HCEC 1CT (cell line): ENCODE data around the gene TMCO4.

ENCODE experiments used
- DNase-seq: peaks from one replicate; pipeline ENCODE4 v3.0.0-alpha.2; 2017

The TMCO4 gene

GRCh38 chr1:19710825-19711611 lies 88.7 kb downstream of the TMCO4 start:
- no peak for DNase-seq

- DNase-seq, result no peak
Measured at GRCh38 chr1:19709260-19709793, 90.4 kb downstream of the TMCO4 start.

GRCh38 chr1:19708567-19709110 lies 91.1 kb downstream of the TMCO4 start:
- no peak for DNase-seq

- DNase-seq, result no peak
Measured at GRCh38 chr1:19706136-19706535, 93.6 kb downstream of the TMCO4 start.

GRCh38 chr1:19705464-19705863 lies 94.3 kb downstream of the TMCO4 start:
- no peak for DNase-seq

DNA sequence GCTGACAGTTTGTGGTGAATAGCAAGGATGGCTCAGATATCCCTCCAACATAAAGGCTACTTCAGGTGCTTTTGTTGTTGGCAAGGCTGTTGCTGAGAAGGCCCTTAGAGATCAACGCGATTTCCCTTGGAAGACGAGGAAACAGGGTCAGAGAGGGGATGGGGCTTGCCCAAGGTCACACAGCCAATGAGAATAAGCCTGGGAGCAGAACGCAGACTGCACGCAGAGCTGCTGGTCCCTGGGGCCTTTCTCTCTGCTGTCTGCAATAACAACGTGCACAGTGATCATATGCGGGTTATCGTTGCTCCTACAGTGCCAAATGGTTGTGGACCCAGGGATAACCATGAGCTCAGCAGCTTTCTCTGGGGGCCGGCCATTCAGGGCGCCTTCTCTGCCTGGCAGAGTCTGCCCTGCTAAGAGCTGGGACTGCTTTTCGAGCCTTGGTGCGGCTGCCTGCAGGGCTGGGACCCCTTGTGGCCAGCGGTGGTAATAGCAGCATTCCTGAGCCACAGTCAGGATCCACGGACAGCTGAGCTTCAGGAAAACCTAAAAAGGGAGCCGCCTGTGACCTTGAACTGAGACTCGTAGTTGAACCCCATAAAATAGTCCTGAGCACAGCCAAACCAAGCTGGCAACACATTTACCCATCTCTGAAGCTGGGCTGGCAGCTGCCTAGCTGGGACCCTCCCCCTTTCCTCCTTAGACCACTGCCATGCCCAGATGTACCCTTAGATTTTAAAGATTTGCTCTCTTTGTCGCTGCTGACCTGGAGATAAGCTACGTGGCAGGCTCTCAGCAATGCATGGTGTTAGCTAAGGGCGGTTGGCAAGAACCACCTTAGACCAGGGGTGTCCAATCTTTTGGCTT lies 95.2 kb downstream of the TMCO4 start:
- peak; percentile 68 for DNase-seq

DNA sequence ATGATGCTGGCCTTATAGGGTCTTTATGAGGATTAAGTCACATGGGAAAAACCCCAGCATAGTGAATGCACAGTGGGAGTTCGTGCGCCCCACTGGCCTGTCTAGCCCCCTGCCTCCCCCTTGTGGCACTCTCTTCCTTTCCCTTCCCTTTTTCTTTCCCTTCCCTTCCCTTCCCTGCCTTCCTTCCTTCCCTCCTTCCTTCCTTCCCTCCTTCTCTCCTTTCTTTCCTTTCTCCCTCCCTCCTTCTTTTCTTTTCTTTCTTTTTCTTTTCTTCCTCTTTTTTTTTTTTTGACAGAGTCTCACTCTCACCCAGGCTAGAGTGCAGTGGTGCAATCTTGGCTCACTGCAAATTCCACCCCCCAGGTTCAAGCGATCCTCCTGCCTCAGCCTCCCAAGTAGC lies 96.4 kb downstream of the TMCO4 start:
- no peak for DNase-seq

DNA sequence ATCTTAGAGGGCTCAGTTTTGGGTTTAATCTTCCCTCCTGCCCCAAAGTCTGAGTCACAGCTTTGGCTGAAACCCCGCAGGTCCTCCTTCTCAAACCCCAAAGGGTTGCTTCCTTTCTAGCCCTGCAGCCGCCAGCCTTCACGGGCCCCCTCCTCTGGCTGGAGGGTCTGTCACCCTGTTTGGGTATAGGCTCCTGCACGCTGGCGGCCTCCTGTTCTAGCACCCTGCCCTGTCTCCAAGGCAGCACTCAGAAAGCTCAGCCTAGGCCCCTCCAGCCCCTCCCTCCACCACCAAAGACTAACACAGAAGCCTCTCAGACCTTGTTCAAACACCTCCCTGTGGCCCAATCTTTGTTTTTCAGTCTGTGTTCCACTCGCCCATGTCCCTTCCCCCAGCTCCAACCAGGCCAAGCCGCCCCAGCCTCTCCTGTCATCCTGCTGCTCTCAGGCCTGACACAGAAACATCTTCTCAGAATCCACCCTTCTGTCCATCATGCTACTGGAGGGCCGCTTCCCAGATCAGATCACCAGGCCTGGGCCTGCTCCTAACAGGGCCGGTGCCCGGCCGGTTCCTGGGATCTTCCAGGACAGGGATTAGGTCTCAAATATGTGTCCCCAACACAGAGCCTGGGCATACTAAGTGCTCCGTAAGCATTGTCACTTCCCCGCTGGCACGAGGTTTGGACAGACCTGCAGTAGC lies 99.5 kb downstream of the TMCO4 start:
- DNase-seq, result no peak

GRCh38 chr1:19698181-19698580 lies 101.5 kb downstream of the TMCO4 start:
- DNase-seq, result no peak

DNA sequence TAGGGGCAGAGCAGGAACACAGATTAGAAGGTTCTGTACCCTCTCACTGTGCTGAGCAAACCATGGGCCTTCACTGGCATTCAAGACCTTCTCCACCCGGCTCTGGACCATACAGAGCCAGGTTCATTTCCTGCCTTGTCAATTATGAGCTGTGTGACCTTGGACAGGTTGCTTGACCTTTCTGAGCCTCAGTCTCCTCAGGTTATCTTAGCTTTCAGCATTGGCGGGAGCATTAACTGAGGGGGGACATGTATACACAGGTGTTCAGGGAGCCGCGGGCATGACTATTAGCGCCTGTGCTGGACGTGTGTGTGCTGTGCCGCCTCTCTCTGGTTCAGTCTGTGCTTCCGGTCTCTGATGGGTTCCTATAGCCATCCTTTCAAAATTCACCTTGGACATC lies 102.9 kb downstream of the TMCO4 start:
- no peak for DNase-seq

- no peak for DNase-seq
Measured at GRCh38 chr1:19695772-19696171, 103.9 kb downstream of the TMCO4 start.

DNA sequence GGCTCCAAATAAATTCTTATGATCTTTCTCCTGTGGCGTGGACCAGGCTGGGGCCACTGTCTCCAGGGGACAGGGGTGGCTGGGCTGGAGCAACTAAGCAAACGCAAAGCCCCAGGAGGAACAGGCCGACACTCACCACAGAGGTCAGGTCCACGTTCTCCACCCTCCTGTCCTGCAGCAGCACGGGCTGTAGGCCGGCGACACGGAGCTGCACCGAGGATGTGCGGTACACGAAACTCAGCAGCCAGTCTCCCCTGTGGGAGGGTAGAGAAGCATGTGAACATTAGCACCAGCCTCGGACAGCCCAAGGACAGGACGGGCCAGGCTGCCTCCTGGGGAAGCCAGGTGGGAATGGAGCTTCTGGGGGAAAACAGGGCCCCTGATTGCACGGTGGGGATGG lies 105.4 kb downstream of the TMCO4 start:
- no peak for DNase-seq

DNA sequence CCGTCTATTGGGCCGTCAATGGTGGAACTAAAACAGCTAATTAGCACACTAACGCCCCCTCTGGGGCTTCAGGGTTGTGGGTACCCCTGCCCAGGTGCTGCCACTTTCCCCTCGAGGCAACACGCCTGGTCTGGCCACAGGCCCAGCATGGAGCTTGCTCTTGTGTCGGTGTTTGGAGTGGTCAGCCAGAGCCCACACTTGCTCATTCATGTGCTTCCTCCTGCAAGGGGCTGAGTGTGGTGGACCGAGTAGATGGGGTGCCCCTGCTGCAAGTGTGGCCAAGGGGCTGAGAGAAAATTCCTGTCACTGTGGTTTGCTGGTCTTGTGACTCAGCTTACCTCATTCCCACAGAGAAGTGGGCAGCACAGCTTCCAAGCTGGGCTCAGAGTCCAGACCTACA lies 109.4 kb downstream of the TMCO4 start:
- DNase-seq, result no peak

GRCh38 chr1:19689856-19690255 lies 109.9 kb downstream of the TMCO4 start:
- no peak for DNase-seq

GRCh38 chr1:19689085-19689757 lies 110.5 kb downstream of the TMCO4 start:
- DNase-seq, result no peak

GRCh38 chr1:19688041-19688842 lies 111.5 kb downstream of the TMCO4 start:
- no peak for DNase-seq

DNA sequence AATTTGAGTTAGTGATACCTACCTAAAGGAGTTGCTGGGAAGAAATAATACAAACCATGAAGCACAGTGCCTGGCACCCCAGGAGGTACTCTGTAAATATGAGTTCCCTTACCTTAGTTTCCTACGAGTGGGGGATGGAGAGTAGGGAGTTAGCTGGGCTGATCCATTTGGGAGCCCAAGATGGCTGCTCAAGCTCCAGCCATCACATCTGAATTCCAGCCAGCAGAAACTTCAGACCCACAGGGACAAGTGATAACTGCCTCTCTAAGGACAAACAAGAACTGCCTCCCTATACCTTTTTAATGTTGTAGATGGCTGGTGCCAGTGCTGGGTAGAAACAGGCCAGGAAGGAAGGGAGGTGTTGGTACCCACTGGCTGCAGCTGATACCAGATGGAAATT lies 112.3 kb downstream of the TMCO4 start:
- DNase-seq, result no peak

- no peak for DNase-seq
Measured at GRCh38 chr1:19685994-19686393, 113.7 kb downstream of the TMCO4 start.

GRCh38 chr1:19684677-19685076 lies 115.0 kb downstream of the TMCO4 start:
- no peak for DNase-seq

DNA sequence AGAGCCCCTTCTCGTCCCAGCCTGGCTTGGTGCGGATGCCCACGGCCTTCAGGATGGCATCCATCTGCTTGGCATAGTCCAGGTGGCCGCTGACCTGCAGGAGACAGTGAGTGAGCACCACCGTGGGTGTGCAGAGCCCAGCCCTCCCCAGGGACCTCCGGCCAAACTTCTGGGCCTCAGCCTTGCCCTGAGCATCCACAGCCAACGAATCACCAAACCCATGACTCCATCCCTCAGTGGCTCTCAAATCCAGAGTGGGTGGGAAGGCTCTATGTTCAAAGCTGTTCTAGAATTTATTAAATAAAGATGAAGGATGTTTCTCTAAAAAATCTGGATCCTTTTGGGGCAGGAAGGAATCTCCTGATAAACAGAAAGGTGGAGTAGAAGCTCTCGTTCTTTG lies 116.4 kb downstream of the TMCO4 start:
- no peak for DNase-seq

DNA sequence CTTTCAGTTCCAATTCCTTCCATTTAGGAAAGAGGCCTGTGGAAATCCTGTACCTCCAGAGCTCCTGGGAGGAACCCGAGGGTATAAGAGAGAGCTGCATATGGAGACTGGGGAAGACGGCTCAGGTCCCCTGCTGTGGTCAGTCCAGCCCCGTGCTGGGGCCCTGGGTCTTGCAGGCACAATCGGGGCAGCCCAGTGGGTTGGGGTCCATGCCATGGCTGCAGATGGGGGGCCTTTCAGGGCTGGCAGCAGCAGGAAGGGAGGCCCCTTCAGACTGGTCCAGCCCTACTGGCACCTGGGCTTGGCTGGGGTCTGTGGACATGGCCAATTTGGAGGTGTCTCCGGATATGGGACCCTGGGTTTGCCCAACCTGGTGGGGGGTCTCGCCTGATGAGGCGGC lies 116.8 kb downstream of the TMCO4 start:
- no peak for DNase-seq

- peak; percentile 92 for DNase-seq
Measured at GRCh38 chr1:19682257-19682656, 117.5 kb downstream of the TMCO4 start.
